GM12874 (cell line): Measurements from ENCODE around the gene FFAR3.
A peak's percentile ranks its signal among the peaks of the same experiment; 100 is the strongest.

Experiments
- CTCF ChIP-seq: IDR thresholded peaks from 2 replicates; pipeline ENCODE4 v1.5.1; 2011; ENCODE audit warnings: low read depth, mild to moderate bottlenecking, control low read depth, low read length, moderate library complexity; ENCODE audit not compliant: insufficient read depth

FFAR3 gene

GRCh38 chr19:35313587-35313986 is 44.7 kb upstream of the FFAR3 start:
- no peak for TF ChIP-seq CTCF

GRCh38 chr19:35314031-35314430 is 44.2 kb upstream of the FFAR3 start:
- no peak for TF ChIP-seq CTCF

DNA sequence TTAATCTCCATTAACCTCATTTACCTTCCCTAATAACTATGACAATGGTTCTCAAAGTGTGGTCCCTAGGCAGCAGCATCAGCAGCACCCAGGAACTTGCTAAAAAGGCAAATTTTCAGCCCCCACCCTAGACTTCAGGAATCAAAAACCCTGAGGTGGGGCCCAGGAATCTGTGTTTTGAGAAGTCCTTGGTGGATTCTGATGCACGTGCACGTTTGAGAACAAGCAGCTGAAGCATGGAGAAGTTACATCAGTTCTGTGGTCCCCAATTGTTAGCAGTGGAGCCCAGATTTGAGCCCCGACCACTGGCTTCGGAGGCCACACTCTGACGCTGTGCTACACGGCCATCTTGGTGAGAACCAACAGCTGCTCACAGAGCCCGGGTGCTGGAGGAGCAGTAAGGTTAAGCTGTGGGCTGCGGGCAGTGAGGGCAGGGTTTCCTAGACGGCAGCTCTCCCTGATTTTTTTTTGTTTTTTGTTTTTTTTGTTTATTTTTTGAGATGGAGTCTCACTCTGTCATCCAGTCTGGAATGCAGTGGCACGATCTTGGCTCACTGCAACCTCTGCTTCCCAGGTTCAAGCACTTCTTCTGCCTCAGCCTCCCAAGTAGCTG is 43.3 kb upstream of the FFAR3 start:
- no peak for TF ChIP-seq CTCF

- peak; percentile 21; the same call in 1 of the 2 replicates for TF ChIP-seq CTCF
These were observed 42.4 kb upstream of the FFAR3 start for GRCh38 chr19:35315883-35316282.

GRCh38 chr19:35316560-35316959 is 41.7 kb upstream of the FFAR3 start:
- TF ChIP-seq CTCF: no peak

DNA sequence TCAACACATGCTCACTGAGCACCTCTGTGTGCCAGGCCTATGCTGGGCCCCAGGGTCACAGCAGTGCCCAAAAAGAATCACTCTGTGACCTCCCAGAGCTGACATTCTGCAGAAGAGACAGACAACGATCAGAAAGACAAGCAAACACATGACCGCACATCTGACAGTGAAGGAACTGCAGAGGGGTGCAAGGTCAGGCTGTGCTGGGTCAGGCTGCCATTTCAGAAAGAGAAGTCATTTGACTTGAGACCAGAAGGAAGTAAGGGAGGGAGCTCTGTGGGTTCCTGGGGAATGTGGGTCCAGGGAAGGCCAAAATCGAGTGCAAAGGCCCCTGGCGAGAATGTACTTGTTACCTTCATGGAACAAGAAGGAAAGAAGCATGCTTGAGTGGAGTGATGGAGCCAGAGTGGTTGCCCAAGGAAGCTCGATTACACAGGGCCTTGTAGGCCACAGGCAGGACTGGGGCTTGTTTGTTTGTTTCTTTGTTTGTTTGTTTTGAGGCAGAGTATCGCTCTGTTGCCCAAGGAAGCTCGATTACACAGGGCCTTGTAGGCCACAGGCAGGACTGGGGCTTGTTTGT is 40.7 kb upstream of the FFAR3 start:
- TF ChIP-seq CTCF: no peak

DNA sequence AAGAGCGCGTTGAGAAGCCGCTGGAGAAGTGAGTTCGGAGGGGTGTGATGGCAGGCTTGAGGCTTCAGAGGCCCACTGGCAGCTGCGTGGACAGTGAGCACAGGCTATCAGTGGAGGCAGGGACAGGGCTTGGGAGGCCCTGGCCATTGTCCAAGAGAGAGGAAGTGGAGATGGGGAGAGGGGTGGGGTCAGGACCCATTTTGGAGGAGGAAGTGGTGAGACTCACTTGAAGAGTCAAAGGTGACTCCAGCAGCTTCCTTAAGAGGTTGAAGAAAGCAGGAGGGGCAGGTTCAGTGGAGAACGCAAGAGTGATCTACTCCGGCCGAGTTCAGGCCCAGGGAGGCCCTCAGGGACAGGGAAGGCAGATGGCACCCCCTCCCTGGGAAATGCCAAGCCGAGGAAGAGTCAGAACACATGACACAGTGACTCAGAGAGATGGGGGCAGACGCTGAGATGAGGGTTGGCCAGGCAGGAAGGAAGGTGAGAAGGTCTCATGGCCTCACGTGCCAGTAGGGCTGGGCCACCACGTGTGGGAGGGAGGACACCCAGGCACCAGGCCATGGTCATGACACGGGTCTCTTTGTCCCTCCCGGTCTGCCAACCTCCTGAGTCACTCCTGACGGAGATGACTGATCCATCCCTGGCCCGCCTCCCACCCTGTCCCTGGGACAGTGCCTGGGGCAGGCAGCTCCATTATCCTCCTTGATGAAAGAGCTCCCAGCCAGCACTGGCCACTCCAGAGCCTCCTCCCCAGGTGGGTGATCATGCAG is 39.4 kb upstream of the FFAR3 start:
- TF ChIP-seq CTCF: no peak
